SK-N-SH treated with all-trans-retinoic acid at 6 μM for 48 hours (cell line): Measurements from ENCODE around the gene COL23A1.

Experiments
- ATAC-seq: fragments of 200-7000 bp; cut with Tn5 transposase; 3 replicates; pipeline ENCODE4 v1.9.1; 2020; ENCODE audit warnings: mild to moderate bottlenecking, moderate library complexity
- ARNTL ChIP-seq: fragments of 450-650 bp; formaldehyde crosslinking; IDR thresholded peaks from 2 replicates; pipeline ENCODE4 v1.5.0; 2020; ENCODE audit warnings: low read depth, mild to moderate bottlenecking, moderate library complexity, borderline replicate concordance
- BACH2 ChIP-seq: fragments of 250-450 bp; sonication (Bioruptor Pico); IDR thresholded peaks from 2 replicates; pipeline ENCODE4 v1.9.0; 2021; ENCODE audit warnings: mild to moderate bottlenecking, borderline replicate concordance
- ESRRG ChIP-seq: fragments of 250-450 bp; sonication (Bioruptor Pico); IDR thresholded peaks from 2 replicates; pipeline ENCODE4 v1.6.1; 2021; ENCODE audit warnings: mild to moderate bottlenecking
- GLIS3 ChIP-seq: fragments of 250-450 bp; sonication (Bioruptor Pico); IDR thresholded peaks from 2 replicates; pipeline ENCODE4 v1.5.0; 2020; ENCODE audit warnings: mild to moderate bottlenecking, moderate library complexity
- ISL1 ChIP-seq: fragments of 250-450 bp; sonication (Bioruptor Pico); IDR thresholded peaks from 2 replicates; pipeline ENCODE4 v2.1.2; 2022; ENCODE audit warnings: mild to moderate bottlenecking, moderate library complexity
- OSR1 ChIP-seq: fragments of 250-450 bp; sonication (Bioruptor Pico); IDR thresholded peaks from 2 replicates; pipeline ENCODE4 v1.8.0; 2022; ENCODE audit warnings: moderate library complexity, mild to moderate bottlenecking, inconsistent platforms
- POU6F1 ChIP-seq: fragments of 250-450 bp; sonication (Bioruptor Pico); IDR thresholded peaks from 2 replicates; pipeline ENCODE4 v1.8.0; 2021; ENCODE audit warnings: low read depth, mild to moderate bottlenecking, moderate library complexity, borderline replicate concordance
- PPARA ChIP-seq: fragments of 250-450 bp; sonication (Bioruptor Pico); IDR thresholded peaks from 2 replicates; pipeline ENCODE4 v1.5.0; 2020; ENCODE audit warnings: mild to moderate bottlenecking, borderline replicate concordance
- RARB ChIP-seq: fragments of 250-450 bp; sonication (Bioruptor Pico); IDR thresholded peaks from 2 replicates; pipeline ENCODE4 v1.8.0; 2021; ENCODE audit warnings: mild to moderate bottlenecking, moderate library complexity
- SNAI2 ChIP-seq: fragments of 250-450 bp; sonication (Bioruptor Pico); IDR thresholded peaks from 2 replicates; pipeline ENCODE4 v1.5.0; 2020; ENCODE audit warnings: mild to moderate bottlenecking, moderate library complexity
- TCF4 ChIP-seq: fragments of 250-450 bp; sonication (Bioruptor Pico); IDR thresholded peaks from 2 replicates; pipeline ENCODE4 v1.8.0; 2021; ENCODE audit warnings: mild to moderate bottlenecking, moderate library complexity, borderline replicate concordance
- TOX ChIP-seq: fragments of 250-450 bp; sonication (Bioruptor Pico); IDR thresholded peaks from 2 replicates; pipeline ENCODE4 v1.8.0; 2021; ENCODE audit warnings: mild to moderate bottlenecking, moderate library complexity, borderline replicate concordance
- TSHZ2 ChIP-seq: fragments of 250-450 bp; sonication (Bioruptor Pico); IDR thresholded peaks from 2 replicates; pipeline ENCODE4 v1.5.0; 2020; ENCODE audit warnings: mild to moderate bottlenecking, moderate library complexity
- ZC3H10 ChIP-seq: fragments of 250-450 bp; sonication (Bioruptor Pico); IDR thresholded peaks from 2 replicates; pipeline ENCODE4 v1.5.1; 2021; ENCODE audit warnings: mild to moderate bottlenecking, moderate library complexity
- ZFP3 ChIP-seq: fragments of 250-450 bp; sonication (Bioruptor Pico); IDR thresholded peaks from 2 replicates; pipeline ENCODE4 v1.5.0; 2020; ENCODE audit warnings: mild to moderate bottlenecking, moderate library complexity
- ZFP30 ChIP-seq: fragments of 450-650 bp; formaldehyde crosslinking; IDR thresholded peaks from 2 replicates; pipeline ENCODE4 v1.5.0; 2022; ENCODE audit warnings: mild to moderate bottlenecking, moderate library complexity
- ZNF565 ChIP-seq: fragments of 450-650 bp; formaldehyde crosslinking; conservative IDR thresholded peaks from 2 replicates; pipeline ENCODE4 v1.5.0; 2020; ENCODE audit warnings: low read depth, mild to moderate bottlenecking, moderate library complexity
- ZNF70 ChIP-seq: fragments of 450-650 bp; formaldehyde crosslinking; IDR thresholded peaks from 2 replicates; pipeline ENCODE4 v1.5.0; 2020; ENCODE audit warnings: mild to moderate bottlenecking, moderate library complexity
- ZNF8 ChIP-seq: fragments of 450-650 bp; formaldehyde crosslinking; IDR thresholded peaks from 2 replicates; pipeline ENCODE4 v1.5.0; 2020; ENCODE audit warnings: mild to moderate bottlenecking, moderate library complexity
- TF ChIP-seq, protein P1 (sequence below): fragments of 250-450 bp; sonication (Bioruptor Pico); IDR thresholded peaks from 2 replicates; pipeline ENCODE4 v1.8.0; 2020; ENCODE audit warnings: mild to moderate bottlenecking, moderate library complexity, borderline replicate concordance
- TF ChIP-seq, protein P2 (sequence below): fragments of 250-450 bp; sonication (Bioruptor Pico); IDR thresholded peaks from 2 replicates; pipeline ENCODE4 v1.5.1; 2021; ENCODE audit warnings: mild to moderate bottlenecking, moderate library complexity

COL23A1 gene

GRCh38 chr5:178526773-178527457 lies 63.3 kb downstream of the COL23A1 start:
- no peak for ATAC-seq
- TF ChIP-seq OSR1 (CRISPR knock-in tag) (no peak), TOX (CRISPR knock-in tag) (no peak), ARNTL (CRISPR knock-in tag) (no peak), ZNF70 (CRISPR knock-in tag) (no peak), RARB (no peak)

DNA sequence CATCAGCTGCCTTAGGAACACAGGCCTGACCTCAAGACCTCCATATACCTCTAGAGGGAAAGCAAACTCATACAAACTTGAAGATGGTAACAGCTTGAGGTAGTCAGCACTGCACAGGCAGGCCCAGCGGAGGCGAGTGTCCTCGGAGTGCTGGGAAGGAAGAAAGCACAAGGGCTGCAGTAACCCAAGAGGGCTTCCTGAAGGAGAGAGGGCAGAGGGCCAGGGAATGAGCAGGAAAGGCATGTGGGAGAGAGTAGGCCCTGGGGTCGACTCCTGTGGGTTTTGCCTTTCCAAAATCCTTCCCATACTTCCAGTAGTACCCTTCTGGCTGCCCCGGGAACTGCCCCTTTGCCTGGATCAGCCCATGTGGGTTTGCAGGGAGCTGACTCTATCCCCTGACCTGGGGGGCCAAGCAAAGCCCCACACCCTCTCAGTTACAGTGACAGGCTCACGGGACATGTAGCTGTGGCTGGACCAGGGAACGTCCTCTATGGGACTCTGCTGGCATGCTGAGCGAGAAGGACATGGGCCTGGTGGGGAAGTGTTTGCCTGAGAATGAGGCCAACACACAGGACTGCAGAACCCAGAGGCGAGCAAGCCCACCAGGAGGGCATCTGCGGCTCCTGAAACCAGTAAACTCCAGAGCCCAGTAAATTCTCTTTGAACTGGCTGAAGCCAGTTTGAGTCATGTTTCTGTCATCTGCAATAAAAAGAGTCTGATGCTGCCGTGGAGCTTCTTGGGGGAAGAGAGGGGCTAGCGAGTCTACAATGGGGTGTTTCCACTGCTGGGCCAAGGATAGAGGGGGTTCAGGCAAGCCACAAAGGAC lies 64.1 kb downstream of the COL23A1 start:
- no peak for TF ChIP-seq SNAI2 (CRISPR knock-in tag)
- no peak for TF ChIP-seq ZFP3 (CRISPR knock-in tag)
- no peak for TF ChIP-seq ZNF70 (CRISPR knock-in tag)
- TF ChIP-seq TSHZ2 (CRISPR knock-in tag), result no peak
- TF ChIP-seq POU6F1 (CRISPR knock-in tag), result no peak
- no peak for TF ChIP-seq BACH2 (CRISPR knock-in tag)
- TF ChIP-seq, protein P1, sequence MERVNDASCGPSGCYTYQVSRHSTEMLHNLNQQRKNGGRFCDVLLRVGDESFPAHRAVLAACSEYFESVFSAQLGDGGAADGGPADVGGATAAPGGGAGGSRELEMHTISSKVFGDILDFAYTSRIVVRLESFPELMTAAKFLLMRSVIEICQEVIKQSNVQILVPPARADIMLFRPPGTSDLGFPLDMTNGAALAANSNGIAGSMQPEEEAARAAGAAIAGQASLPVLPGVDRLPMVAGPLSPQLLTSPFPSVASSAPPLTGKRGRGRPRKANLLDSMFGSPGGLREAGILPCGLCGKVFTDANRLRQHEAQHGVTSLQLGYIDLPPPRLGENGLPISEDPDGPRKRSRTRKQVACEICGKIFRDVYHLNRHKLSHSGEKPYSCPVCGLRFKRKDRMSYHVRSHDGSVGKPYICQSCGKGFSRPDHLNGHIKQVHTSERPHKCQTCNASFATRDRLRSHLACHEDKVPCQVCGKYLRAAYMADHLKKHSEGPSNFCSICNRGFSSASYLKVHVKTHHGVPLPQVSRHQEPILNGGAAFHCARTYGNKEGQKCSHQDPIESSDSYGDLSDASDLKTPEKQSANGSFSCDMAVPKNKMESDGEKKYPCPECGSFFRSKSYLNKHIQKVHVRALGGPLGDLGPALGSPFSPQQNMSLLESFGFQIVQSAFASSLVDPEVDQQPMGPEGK (CRISPR knock-in tag), result no peak
- TF ChIP-seq ESRRG (CRISPR knock-in tag), result no peak
- no peak for TF ChIP-seq RARB
- no peak for TF ChIP-seq PPARA (CRISPR knock-in tag)
- TF ChIP-seq ZC3H10, result no peak
- no peak for TF ChIP-seq ZFP30
- TF ChIP-seq ZNF8 (CRISPR knock-in tag), result no peak
- no peak for TF ChIP-seq TCF4 (CRISPR knock-in tag)
- no peak for TF ChIP-seq ZNF565 (CRISPR knock-in tag)
- TF ChIP-seq, protein P2, sequence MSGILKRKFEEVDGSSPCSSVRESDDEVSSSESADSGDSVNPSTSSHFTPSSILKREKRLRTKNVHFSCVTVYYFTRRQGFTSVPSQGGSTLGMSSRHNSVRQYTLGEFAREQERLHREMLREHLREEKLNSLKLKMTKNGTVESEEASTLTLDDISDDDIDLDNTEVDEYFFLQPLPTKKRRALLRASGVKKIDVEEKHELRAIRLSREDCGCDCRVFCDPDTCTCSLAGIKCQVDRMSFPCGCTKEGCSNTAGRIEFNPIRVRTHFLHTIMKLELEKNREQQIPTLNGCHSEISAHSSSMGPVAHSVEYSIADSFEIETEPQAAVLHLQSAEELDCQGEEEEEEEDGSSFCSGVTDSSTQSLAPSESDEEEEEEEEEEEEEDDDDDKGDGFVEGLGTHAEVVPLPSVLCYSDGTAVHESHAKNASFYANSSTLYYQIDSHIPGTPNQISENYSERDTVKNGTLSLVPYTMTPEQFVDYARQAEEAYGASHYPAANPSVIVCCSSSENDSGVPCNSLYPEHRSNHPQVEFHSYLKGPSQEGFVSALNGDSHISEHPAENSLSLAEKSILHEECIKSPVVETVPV (CRISPR knock-in tag), result no peak
- TF ChIP-seq GLIS3 (CRISPR knock-in tag), result no peak
- TF ChIP-seq ISL1 (CRISPR knock-in tag), result no peak
- no peak for TF ChIP-seq TOX (CRISPR knock-in tag)
- TF ChIP-seq OSR1 (CRISPR knock-in tag), result no peak
- TF ChIP-seq, all 23 proteins: peak for 0
- ATAC-seq, result no peak
